Measurements from ENCODE around the gene KLHL21.

GRCh38 chr1:6580119-6580592, 22.5 kb downstream of the KLHL21 start:
- TF ChIP-seq CTCF (IDR thresholded peaks at IDR 0.05) = no peak
- no peak for TF ChIP-seq POLR2A (IDR thresholded peaks at IDR 0.05)
